Measurements from ENCODE around the gene HNRNPUL1. TPM values are rescaled to one million over a fixed set of nuclear protein-coding genes. Genes with fewer than 3 reads are reported as not detected.
A peak's percentile ranks its signal among the peaks of the same experiment; 100 is the strongest.

HNRNPUL1 gene
- total and polyA plus RNA-seq, 9 of the 15 experiments (the other 6 are each of a cell fraction or from before 2014, with no cell fraction given): 7.3 to 211 (median 85.0) TPM

- TF ChIP-seq ILF3 (IDR thresholded peaks at IDR 0.05; ENCODE audit: borderline replicate concordance) (peak; percentile 64; the same call in 1 of the 2 replicates), ETV1 (tag; conservative IDR thresholded peaks at IDR 0.05; ENCODE audit: low read depth) (no peak), HLTF (IDR thresholded peaks at IDR 0.05) (no peak), NR4A1 (CRISPR knock-in tag; IDR thresholded peaks at IDR 0.05) (no peak), NR4A1 (tag; IDR thresholded peaks at IDR 0.05) (no peak), ZNF3 (CRISPR knock-in tag; IDR thresholded peaks at IDR 0.05) (no peak), NR3C1 (CRISPR knock-in tag; IDR thresholded peaks at IDR 0.05) (no peak), EGR1 (conservative IDR thresholded peaks at IDR 0.05) (peak; percentile 96), IRF9 (tag; IDR thresholded peaks at IDR 0.05) (no peak), BRF2 (IDR thresholded peaks at IDR 0.05; ENCODE audit: borderline replicate concordance, insufficient read depth, insufficient read length) (no peak), TRIM24 (IDR thresholded peaks at IDR 0.05) (no peak), RFX5 (IDR thresholded peaks at IDR 0.05; ENCODE audit: low read depth, low read length) (no peak), SIN3B (IDR thresholded peaks at IDR 0.05; ENCODE audit: low read depth) (0 out of 2 replicates have a peak, but pooled peaks have one; percentile 57), CUX1 (CRISPR knock-in tag; IDR thresholded peaks at IDR 0.05) (no peak), FOSL1 (tag; conservative IDR thresholded peaks at IDR 0.05) (peak; percentile 47)
- TF ChIP-seq, protein P1, sequence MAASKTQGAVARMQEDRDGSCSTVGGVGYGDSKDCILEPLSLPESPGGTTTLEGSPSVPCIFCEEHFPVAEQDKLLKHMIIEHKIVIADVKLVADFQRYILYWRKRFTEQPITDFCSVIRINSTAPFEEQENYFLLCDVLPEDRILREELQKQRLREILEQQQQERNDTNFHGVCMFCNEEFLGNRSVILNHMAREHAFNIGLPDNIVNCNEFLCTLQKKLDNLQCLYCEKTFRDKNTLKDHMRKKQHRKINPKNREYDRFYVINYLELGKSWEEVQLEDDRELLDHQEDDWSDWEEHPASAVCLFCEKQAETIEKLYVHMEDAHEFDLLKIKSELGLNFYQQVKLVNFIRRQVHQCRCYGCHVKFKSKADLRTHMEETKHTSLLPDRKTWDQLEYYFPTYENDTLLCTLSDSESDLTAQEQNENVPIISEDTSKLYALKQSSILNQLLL (CRISPR knock-in tag; IDR thresholded peaks at IDR 0.05; ENCODE audit: borderline replicate concordance): no peak
- TF ChIP-seq, protein P2, sequence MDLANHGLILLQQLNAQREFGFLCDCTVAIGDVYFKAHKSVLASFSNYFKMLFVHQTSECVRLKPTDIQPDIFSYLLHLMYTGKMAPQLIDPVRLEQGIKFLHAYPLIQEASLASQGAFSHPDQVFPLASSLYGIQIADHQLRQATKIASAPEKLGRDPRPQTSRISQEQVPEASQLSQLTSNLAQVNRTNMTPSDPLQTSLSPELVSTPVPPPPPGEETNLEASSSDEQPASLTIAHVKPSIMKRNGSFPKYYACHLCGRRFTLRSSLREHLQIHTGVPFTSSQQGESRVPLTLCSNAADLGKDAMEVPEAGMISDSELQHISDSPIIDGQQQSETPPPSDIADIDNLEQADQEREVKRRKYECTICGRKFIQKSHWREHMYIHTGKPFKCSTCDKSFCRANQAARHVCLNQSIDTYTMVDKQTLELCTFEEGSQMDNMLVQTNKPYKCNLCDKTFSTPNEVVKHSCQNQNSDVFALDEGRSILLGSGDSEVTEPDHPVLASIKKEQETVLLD (IDR thresholded peaks at IDR 0.05): no peak
Observed at GRCh38 chr19:41353466-41354342, 89.5 kb downstream of the HNRNPUL1 start, which contains the start of gene TGFB1 (continued).

Data from K562 (cell line).